Neural crest cell (in vitro differentiated cells): ENCODE data around the gene HSP90AB1. TPM values are rescaled to one million over a fixed set of nuclear protein-coding genes. Genes with fewer than 3 reads are reported as not detected.

Source experiments
- DNase-seq: peaks from one replicate; pipeline ENCODE4 v3.0.0; 2021; ENCODE audit warnings: low read depth, mixed read lengths, low spot score
- H3K27ac Mint-ChIP-seq: one replicate; pipeline ENCODE4 v1.8.0; 2021; ENCODE audit warnings: mild to moderate bottlenecking, mixed read lengths; ENCODE audit not compliant: unreplicated experiment
- H3K27me3 Mint-ChIP-seq: 2 replicates; pipeline ENCODE4 v1.8.0; 2021; ENCODE audit warnings: low read depth, mild to moderate bottlenecking, mixed read lengths
- H3K36me3 Mint-ChIP-seq: 2 replicates; pipeline ENCODE4 v1.8.0; 2021; ENCODE audit warnings: low read depth, mild to moderate bottlenecking, mixed read lengths
- H3K4me1 Mint-ChIP-seq: 2 replicates; pipeline ENCODE4 v1.8.0; 2021; ENCODE audit warnings: mixed read lengths
- H3K4me3 Mint-ChIP-seq: one replicate; pipeline ENCODE4 v1.8.0; 2021; ENCODE audit warnings: mild to moderate bottlenecking, mixed read lengths
- H3K9me3 Mint-ChIP-seq: 2 replicates; pipeline ENCODE4 v1.8.0; 2021; ENCODE audit warnings: mixed read lengths
- total RNA-seq: library from RNA; stranded (reverse); gene quantifications from 2 replicates; pipeline ENCODE4 v1.2.1, GENCODE V29; 2021
- TF ChIP-seq, protein P1 (sequence below): fragments of 200-600 bp; sonication (generic); conservative IDR thresholded peaks from 2 replicates; pipeline ENCODE4 v1.5.0; 2021; ENCODE audit warnings: antibody characterized with exemption, mild to moderate bottlenecking

HSP90AB1 gene
- total RNA-seq, 1 donor from 2014 or later, result 1,508 TPM

- no peak overlapping the region for H3K27ac Mint-ChIP-seq
- TF ChIP-seq, protein P1, sequence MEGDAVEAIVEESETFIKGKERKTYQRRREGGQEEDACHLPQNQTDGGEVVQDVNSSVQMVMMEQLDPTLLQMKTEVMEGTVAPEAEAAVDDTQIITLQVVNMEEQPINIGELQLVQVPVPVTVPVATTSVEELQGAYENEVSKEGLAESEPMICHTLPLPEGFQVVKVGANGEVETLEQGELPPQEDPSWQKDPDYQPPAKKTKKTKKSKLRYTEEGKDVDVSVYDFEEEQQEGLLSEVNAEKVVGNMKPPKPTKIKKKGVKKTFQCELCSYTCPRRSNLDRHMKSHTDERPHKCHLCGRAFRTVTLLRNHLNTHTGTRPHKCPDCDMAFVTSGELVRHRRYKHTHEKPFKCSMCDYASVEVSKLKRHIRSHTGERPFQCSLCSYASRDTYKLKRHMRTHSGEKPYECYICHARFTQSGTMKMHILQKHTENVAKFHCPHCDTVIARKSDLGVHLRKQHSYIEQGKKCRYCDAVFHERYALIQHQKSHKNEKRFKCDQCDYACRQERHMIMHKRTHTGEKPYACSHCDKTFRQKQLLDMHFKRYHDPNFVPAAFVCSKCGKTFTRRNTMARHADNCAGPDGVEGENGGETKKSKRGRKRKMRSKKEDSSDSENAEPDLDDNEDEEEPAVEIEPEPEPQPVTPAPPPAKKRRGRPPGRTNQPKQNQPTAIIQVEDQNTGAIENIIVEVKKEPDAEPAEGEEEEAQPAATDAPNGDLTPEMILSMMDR, result no peak
- H3K4me3 Mint-ChIP-seq, result no peak overlapping the region
- no peaks in the 10 kb centered on the region for H3K36me3 Mint-ChIP-seq
- H3K9me3 Mint-ChIP-seq, result no peaks in the 10 kb centered on the region
- DNase-seq, result no peak
- peaks cover 73% of the 10 kb centered on the region for H3K27me3 Mint-ChIP-seq
- H3K4me1 Mint-ChIP-seq, result no peaks in the 10 kb centered on the region
Measured at GRCh38 chr6:44284867-44285266, 38.0 kb downstream of the HSP90AB1 start.

- Mint-ChIP-seq H3K36me3 (no peaks in the 10 kb centered on the region), H3K4me1 (no peaks in the 10 kb centered on the region), H3K27me3 (peaks cover 74% of the 10 kb centered on the region), H3K9me3 (no peaks in the 10 kb centered on the region), H3K27ac (no peak overlapping the region), H3K4me3 (no peak overlapping the region)
- TF ChIP-seq, protein P1, result no peak
- DNase-seq, result no peak
Measured at GRCh38 chr6:44285552-44286284, 38.8 kb downstream of the HSP90AB1 start.

- Mint-ChIP-seq H3K4me1 (no peaks in the 10 kb centered on the region), H3K36me3 (no peaks in the 10 kb centered on the region), H3K27ac (no peak overlapping the region), H3K27me3 (peaks cover 75% of the 10 kb centered on the region), H3K9me3 (no peaks in the 10 kb centered on the region), H3K4me3 (no peak overlapping the region)
- TF ChIP-seq, protein P1, result no peak
- DNase-seq, result no peak
Measured at GRCh38 chr6:44286285-44286565, 39.3 kb downstream of the HSP90AB1 start.

- peaks cover 80% of the 10 kb centered on the region for H3K27me3 Mint-ChIP-seq
- no peak overlapping the region for H3K4me3 Mint-ChIP-seq
- H3K36me3 Mint-ChIP-seq, result no peaks in the 10 kb centered on the region
- H3K27ac Mint-ChIP-seq, result no peak overlapping the region
- no peaks in the 10 kb centered on the region for H3K4me1 Mint-ChIP-seq
- TF ChIP-seq, protein P1, result no peak
- no peak for DNase-seq
- no peaks in the 10 kb centered on the region for H3K9me3 Mint-ChIP-seq
Measured at GRCh38 chr6:44286747-44287146, 39.8 kb downstream of the HSP90AB1 start.

GRCh38 chr6:44289726-44290260 lies 42.9 kb downstream of the HSP90AB1 start:
- H3K27me3 Mint-ChIP-seq, result peaks cover 86% of the 10 kb centered on the region
- TF ChIP-seq, protein P1, result no peak
- no peak overlapping the region for H3K4me3 Mint-ChIP-seq

More at GRCh38 chr6:44289726-44290260, 42.9 kb downstream of the HSP90AB1 start:
- Mint-ChIP-seq H3K36me3 (no peaks in the 10 kb centered on the region), H3K4me1 (no peaks in the 10 kb centered on the region), H3K9me3 (no peaks in the 10 kb centered on the region), H3K27ac (no peak overlapping the region)
- no peak for DNase-seq
